Measurements from ENCODE around the gene SMYD3.

SMYD3 gene

GRCh38 chr1:245931450-245931849 is 575.6 kb downstream of the SMYD3 start:
- no peak for DNase-seq

GRCh38 chr1:245929224-245929623 is 577.9 kb downstream of the SMYD3 start:
- DNase-seq, result no peak

GRCh38 chr1:245926888-245927287 is 580.2 kb downstream of the SMYD3 start:
- DNase-seq, result no peak

- no peak for DNase-seq
Observed at GRCh38 chr1:245923215-245923614, 583.9 kb downstream of the SMYD3 start.

GRCh38 chr1:245921417-245921816 is 585.7 kb downstream of the SMYD3 start:
- DNase-seq, result no peak

- no peak for DNase-seq
Observed at GRCh38 chr1:245917403-245917802, 589.7 kb downstream of the SMYD3 start.

GRCh38 chr1:245915841-245916240 is 591.2 kb downstream of the SMYD3 start:
- DNase-seq, result no peak

- DNase-seq, result no peak
Observed at GRCh38 chr1:245915406-245915805, 591.7 kb downstream of the SMYD3 start.

- no peak for DNase-seq
Observed at GRCh38 chr1:245908543-245908942, 598.5 kb downstream of the SMYD3 start.

GRCh38 chr1:245906207-245906606 is 600.9 kb downstream of the SMYD3 start:
- no peak for DNase-seq

GRCh38 chr1:245903851-245904250 is 603.2 kb downstream of the SMYD3 start:
- no peak for DNase-seq

GRCh38 chr1:245901565-245901964 is 605.5 kb downstream of the SMYD3 start:
- no peak for DNase-seq

- no peak for DNase-seq
Observed at GRCh38 chr1:245901037-245901436, 606.0 kb downstream of the SMYD3 start.

- no peak for DNase-seq
Observed at GRCh38 chr1:245898581-245898980, 608.5 kb downstream of the SMYD3 start.

- no peak for DNase-seq
Observed at GRCh38 chr1:245896258-245896657, 610.8 kb downstream of the SMYD3 start.

GRCh38 chr1:245895455-245895959 is 611.6 kb downstream of the SMYD3 start:
- DNase-seq, result no peak

GRCh38 chr1:245894843-245895242 is 612.2 kb downstream of the SMYD3 start:
- no peak for DNase-seq

GRCh38 chr1:245893025-245893424 is 614.1 kb downstream of the SMYD3 start:
- no peak for DNase-seq

- DNase-seq, result peak in 1 of 2 experiments; percentile 65
Observed at GRCh38 chr1:245888809-245889208, 618.3 kb downstream of the SMYD3 start.

- no peak for DNase-seq
Observed at GRCh38 chr1:245887829-245888228, 619.2 kb downstream of the SMYD3 start.

GRCh38 chr1:245881767-245882391 is 625.2 kb downstream of the SMYD3 start:
- DNase-seq, result no peak

GRCh38 chr1:245880754-245881403 is 626.2 kb downstream of the SMYD3 start:
- no peak for DNase-seq

- DNase-seq, result no peak
Observed at GRCh38 chr1:245879091-245879490, 628.0 kb downstream of the SMYD3 start.

GRCh38 chr1:245878585-245878984 is 628.5 kb downstream of the SMYD3 start:
- no peak for DNase-seq

GRCh38 chr1:245877976-245878375 is 629.1 kb downstream of the SMYD3 start:
- DNase-seq, result no peak

All from SW 1271 (cell line).